Forelimb muscle (tissue), 1 donor: ENCODE results near the gene REL. TPM values are rescaled to one million over a fixed set of nuclear protein-coding genes. Genes with fewer than 3 reads are reported as not detected.

Experiments used
- DNase-seq: peaks from one replicate; pipeline ENCODE4 v3.0.0-alpha.2; 2013; ENCODE audit warnings: low read depth
- polyA plus RNA-seq: library from polyadenylated mRNA; unstranded; fragments of 120-200 nt; gene quantifications from one replicate; pipeline ENCODE4 v1.2.1, GENCODE V29; 2013; ENCODE audit not compliant: insufficient read length

Gene REL
- polyA plus RNA-seq, 1 donor = 4.6 TPM

- no peak for DNase-seq
Observed at GRCh38 chr2:60964651-60965498, 83.5 kb downstream of the REL start.

- no peak for DNase-seq
Observed at GRCh38 chr2:60965499-60965785, 84.1 kb downstream of the REL start.

GRCh38 chr2:60966507-60967405, 85.4 kb downstream of the REL start:
- no peak for DNase-seq

GRCh38 chr2:60972889-60973656, 91.7 kb downstream of the REL start:
- no peak for DNase-seq

GRCh38 chr2:60973705-60974104, 92.3 kb downstream of the REL start:
- DNase-seq = no peak

- DNase-seq = no peak
Observed at GRCh38 chr2:60974652-60975051, 93.3 kb downstream of the REL start.

Other genes starting within 250 kb of the REL start
- 12.3 TPM for gene PAPOLG, start 125.3 kb upstream of the REL start, polyA plus RNA-seq
- 23.9 TPM for gene PEX13, start 136.1 kb downstream of the REL start, polyA plus RNA-seq
- 4.1 TPM for gene PUS10, start 136.7 kb downstream of the REL start, polyA plus RNA-seq
- gene SANBR, start 184.3 kb downstream of the REL start, polyA plus RNA-seq = 12.6 TPM